Cardiac muscle cell (in vitro differentiated cells and primary cell): Measurements from ENCODE around the gene RBBP6. TPM values are rescaled to one million over a fixed set of nuclear protein-coding genes. Genes with fewer than 3 reads are reported as not detected.
A peak's percentile ranks its signal among the peaks of the same experiment; 100 is the strongest.
"Not testable (repeated sequence)": the region's sequence is repeated elsewhere in the genome, so short reads cannot be mapped to it uniquely, and the experiment has no call there.

Experiments
- DNase-seq, 2 donors: peaks; one replicate each; pipeline versions ENCODE4 v3.0.0 to v3.0.0-alpha.2; 2010 to 2017; ENCODE audit warnings: low read depth in 1 of 2, low spot score in 1 of 2
- H3K27ac ChIP-seq: fragments of 200-600 bp; sonication (generic); 2 replicates; pipeline ENCODE4 v1.5.1; 2016
- H3K27me3 ChIP-seq: fragments of 200-600 bp; sonication (generic); 2 replicates; pipeline ENCODE4 v1.6.0; 2016; ENCODE audit warnings: control low read depth
- H3K36me3 ChIP-seq: fragments of 200-600 bp; sonication (generic); 2 replicates; pipeline ENCODE4 v1.5.1; 2016; ENCODE audit warnings: control low read depth
- H3K4me1 ChIP-seq: fragments of 200-600 bp; sonication (generic); 2 replicates; pipeline ENCODE4 v1.8.1; 2017; ENCODE audit warnings: low read depth, mild to moderate bottlenecking, mixed run types
- H3K4me3 ChIP-seq: fragments of 200-600 bp; sonication (generic); 2 replicates; pipeline ENCODE4 v1.5.1; 2016; ENCODE audit warnings: mild to moderate bottlenecking
- H3K9me3 ChIP-seq: fragments of 200-600 bp; sonication (generic); 2 replicates; pipeline ENCODE4 v1.5.1; 2017; ENCODE audit warnings: low read depth, mild to moderate bottlenecking, control low read depth
- CTCF ChIP-seq: IDR thresholded peaks from 2 replicates; pipeline ENCODE4 v1.5.1; 2012; ENCODE audit warnings: low read depth, mild to moderate bottlenecking, low read length
- polyA plus RNA-seq: library from polyadenylated mRNA; unstranded; fragments of >200 nt; fragmentation: Nextera tagmentation; extraction: Ambion mirVana; gene quantifications from 2 replicates; pipeline ENCODE4 v1.2.1, GENCODE V29; 2016
- total RNA-seq: library from RNA; depleted of rRNA; stranded (reverse); fragments of >200 nt; gene quantifications from 2 replicates; pipeline ENCODE4 v1.2.3, GENCODE V29; 2016

The RBBP6 gene
- total RNA-seq = 79.3 and 145 TPM in 2 replicates
- polyA plus RNA-seq = 82.5 and 116 TPM in 2 replicates

GRCh38 chr16:24539295-24539849 is at the start of gene RBBP6:
Gene RBBP6 (plus strand): TSS chr16:24539566. CDS start chr16:24540627, 1,061 bp downstream.
- DNase-seq = peak; percentile 98 to 99
- no peaks in the 10 kb centered on the region for H3K36me3 ChIP-seq
- peaks cover 27% of the 10 kb centered on the region for H3K4me1 ChIP-seq
- no peaks in the 10 kb centered on the region for H3K27me3 ChIP-seq
- H3K27ac ChIP-seq = peak within 1 kb of the TSS; percentile 100
- TF ChIP-seq CTCF = peak; percentile 28
- H3K9me3 ChIP-seq = no peaks in the 10 kb centered on the region
- peak within 1 kb of the TSS; percentile 87 for H3K4me3 ChIP-seq

GRCh38 chr16:24490866-24491265 is 48.5 kb upstream of the RBBP6 start:
- no peaks in the 10 kb centered on the region for H3K9me3 ChIP-seq
- no peak overlapping the region for H3K27ac ChIP-seq
- no peaks in the 10 kb centered on the region for H3K36me3 ChIP-seq
- no peak overlapping the region for H3K4me3 ChIP-seq
- DNase-seq = no peak
- TF ChIP-seq CTCF = no peak
- H3K4me1 ChIP-seq = no peaks in the 10 kb centered on the region
- no peaks in the 10 kb centered on the region for H3K27me3 ChIP-seq

- no peaks in the 10 kb centered on the region for H3K9me3 ChIP-seq
- H3K27me3 ChIP-seq = no peaks in the 10 kb centered on the region
- DNase-seq = no peak
- H3K36me3 ChIP-seq = no peaks in the 10 kb centered on the region
- no peak for TF ChIP-seq CTCF
- no peak overlapping the region for H3K27ac ChIP-seq
- no peak overlapping the region for H3K4me3 ChIP-seq
- no peaks in the 10 kb centered on the region for H3K4me1 ChIP-seq
Observed at GRCh38 chr16:24491731-24492130, 47.6 kb upstream of the RBBP6 start.

- H3K9me3 ChIP-seq = no peaks in the 10 kb centered on the region
- no peak for DNase-seq
- H3K27ac ChIP-seq = no peak overlapping the region
- no peaks in the 10 kb centered on the region for H3K36me3 ChIP-seq
- no peaks in the 10 kb centered on the region for H3K27me3 ChIP-seq
- H3K4me1 ChIP-seq = no peaks in the 10 kb centered on the region
- no peak overlapping the region for H3K4me3 ChIP-seq
- TF ChIP-seq CTCF = no peak
Observed at GRCh38 chr16:24493821-24494220, 45.5 kb upstream of the RBBP6 start.

GRCh38 chr16:24495207-24495606 is 44.2 kb upstream of the RBBP6 start:
- H3K27me3 ChIP-seq, H3K36me3 ChIP-seq, H3K27ac ChIP-seq, H3K4me1 ChIP-seq, H3K4me3 ChIP-seq, DNase-seq, H3K9me3 ChIP-seq: not testable (repeated sequence)

GRCh38 chr16:24497440-24497839 is 41.9 kb upstream of the RBBP6 start:
- no peaks in the 10 kb centered on the region for H3K4me1 ChIP-seq
- H3K9me3 ChIP-seq = no peaks in the 10 kb centered on the region
- H3K36me3 ChIP-seq = no peaks in the 10 kb centered on the region
- TF ChIP-seq CTCF = no peak
- H3K4me3 ChIP-seq = no peak overlapping the region
- H3K27ac ChIP-seq = no peak overlapping the region
- no peaks in the 10 kb centered on the region for H3K27me3 ChIP-seq
- peak; percentile 23 to 32 for DNase-seq
